WTC11 (cell line): ENCODE results near the gene IDH3A. TPM values are rescaled to one million over a fixed set of nuclear protein-coding genes. Genes with fewer than 3 reads are reported as not detected.

Experiments
- ATAC-seq: fragments of 200-7000 bp; cut with Tn5 transposase; 2 replicates; pipeline ENCODE4 v1.10.0; 2021; ENCODE audit warnings: mild to moderate bottlenecking, moderate library complexity
- CTCF ChIA-PET: fragments of 300-600 bp; sonication (Branson Sonifier 250); formaldehyde crosslinking; loops from one replicate; lab custom pipeline; 2021; ENCODE audit warnings: antibody characterized with exemption; lab: Charles Lee
- POLR2A ChIA-PET: fragments of 350-600 bp; sonication (Branson Sonifier 250); formaldehyde crosslinking; loops from one replicate; lab custom pipeline; 2021; ENCODE audit warnings: antibody characterized with exemption; lab: Charles Lee
- DNase-seq: peaks from one replicate; pipeline ENCODE4 v3.0.0; 2021; ENCODE audit warnings: low spot score
- H3K27ac Mint-ChIP-seq: 2 replicates; pipeline ENCODE4 v1.8.0; 2021; ENCODE audit warnings: mixed read lengths
- H3K27me3 Mint-ChIP-seq: 2 replicates; pipeline ENCODE4 v1.8.0; 2021; ENCODE audit warnings: low read depth, mild to moderate bottlenecking, moderate library complexity, mixed read lengths
- H3K36me3 Mint-ChIP-seq: 2 replicates; pipeline ENCODE4 v1.8.0; 2021; ENCODE audit warnings: mixed read lengths
- H3K4me1 Mint-ChIP-seq: 2 replicates; pipeline ENCODE4 v1.8.0; 2022; ENCODE audit warnings: mixed read lengths
- H3K4me3 Mint-ChIP-seq: 2 replicates; pipeline ENCODE4 v1.8.0; 2021; ENCODE audit warnings: mild to moderate bottlenecking, moderate library complexity, mixed read lengths
- H3K9me3 Mint-ChIP-seq: 2 replicates; pipeline ENCODE4 v1.8.0; 2021; ENCODE audit warnings: mixed read lengths
- ATF1 ChIP-seq: sonication (generic); formaldehyde crosslinking; IDR thresholded peaks from 2 replicates; pipeline ENCODE4 v1.8.1; 2023; ENCODE audit warnings: mild to moderate bottlenecking, moderate library complexity, missing genetic modification reagents
- ATF3 ChIP-seq: sonication (generic); formaldehyde crosslinking; conservative IDR thresholded peaks from 2 replicates; pipeline ENCODE4 v1.8.1; 2022; ENCODE audit warnings: mild to moderate bottlenecking, missing genetic modification reagents
- CREB1 ChIP-seq: sonication (generic); formaldehyde crosslinking; IDR thresholded peaks from 2 replicates; pipeline ENCODE4 v1.8.0; 2023; ENCODE audit warnings: mild to moderate bottlenecking, missing genetic modification reagents
- ESRRA ChIP-seq: sonication (generic); formaldehyde crosslinking; IDR thresholded peaks from 2 replicates; pipeline ENCODE4 v1.8.1; 2022; ENCODE audit warnings: mild to moderate bottlenecking, missing genetic modification reagents, borderline replicate concordance
- GABPB1 ChIP-seq: sonication (generic); formaldehyde crosslinking; IDR thresholded peaks from 2 replicates; pipeline ENCODE4 v1.8.1; 2023; ENCODE audit warnings: mild to moderate bottlenecking, missing genetic modification reagents
- KAT7 ChIP-seq: sonication (generic); formaldehyde crosslinking; IDR thresholded peaks from 2 replicates; pipeline ENCODE4 v1.8.1; 2023; ENCODE audit warnings: missing genetic modification reagents, mild to moderate bottlenecking, borderline replicate concordance
- MXD4 ChIP-seq: fragments of 250-450 bp; sonication (Bioruptor Pico); IDR thresholded peaks from 2 replicates; pipeline ENCODE4 v1.8.0; 2021; ENCODE audit warnings: mild to moderate bottlenecking, moderate library complexity, borderline replicate concordance
- NFE2L1 ChIP-seq: sonication (generic); formaldehyde crosslinking; IDR thresholded peaks from 2 replicates; pipeline ENCODE4 v1.8.1; 2023; ENCODE audit warnings: missing genetic modification reagents
- NFYB ChIP-seq: sonication (generic); formaldehyde crosslinking; conservative IDR thresholded peaks from 2 replicates; pipeline ENCODE4 v1.8.0; 2022; ENCODE audit warnings: low read depth, missing genetic modification reagents
- SP1 ChIP-seq: sonication (generic); formaldehyde crosslinking; conservative IDR thresholded peaks from 2 replicates; pipeline ENCODE4 v1.8.1; 2022; ENCODE audit warnings: missing genetic modification reagents
- STAT6 ChIP-seq: sonication (generic); formaldehyde crosslinking; conservative IDR thresholded peaks from 2 replicates; pipeline ENCODE4 v1.8.1; 2023; ENCODE audit warnings: mild to moderate bottlenecking, low read depth, missing genetic modification reagents, moderate library complexity
- ZBTB43 ChIP-seq: sonication (generic); formaldehyde crosslinking; IDR thresholded peaks from 2 replicates; pipeline ENCODE4 v1.8.1; 2023; ENCODE audit warnings: mild to moderate bottlenecking, missing genetic modification reagents
- ZMAT4 ChIP-seq: fragments of 250-450 bp; sonication (Bioruptor Pico); IDR thresholded peaks from 2 replicates; pipeline ENCODE4 v1.9.0; 2021; ENCODE audit warnings: mild to moderate bottlenecking
- ZNF232 ChIP-seq: sonication (generic); formaldehyde crosslinking; IDR thresholded peaks from 2 replicates; pipeline ENCODE4 v1.8.0; 2022; ENCODE audit warnings: mild to moderate bottlenecking, missing genetic modification reagents
- total RNA-seq: library from RNA; stranded (reverse); gene quantifications from 3 replicates; pipeline ENCODE4 v1.2.3, GENCODE V29; 2021
- TF ChIP-seq, protein P1 (sequence below): sonication (generic); formaldehyde crosslinking; IDR thresholded peaks from 2 replicates; pipeline ENCODE4 v1.8.0; 2023; ENCODE audit warnings: missing genetic modification reagents, mild to moderate bottlenecking, borderline replicate concordance

Gene IDH3A
- total RNA-seq, 1 experiment from 2014 or later: 56.6 TPM

DNA sequence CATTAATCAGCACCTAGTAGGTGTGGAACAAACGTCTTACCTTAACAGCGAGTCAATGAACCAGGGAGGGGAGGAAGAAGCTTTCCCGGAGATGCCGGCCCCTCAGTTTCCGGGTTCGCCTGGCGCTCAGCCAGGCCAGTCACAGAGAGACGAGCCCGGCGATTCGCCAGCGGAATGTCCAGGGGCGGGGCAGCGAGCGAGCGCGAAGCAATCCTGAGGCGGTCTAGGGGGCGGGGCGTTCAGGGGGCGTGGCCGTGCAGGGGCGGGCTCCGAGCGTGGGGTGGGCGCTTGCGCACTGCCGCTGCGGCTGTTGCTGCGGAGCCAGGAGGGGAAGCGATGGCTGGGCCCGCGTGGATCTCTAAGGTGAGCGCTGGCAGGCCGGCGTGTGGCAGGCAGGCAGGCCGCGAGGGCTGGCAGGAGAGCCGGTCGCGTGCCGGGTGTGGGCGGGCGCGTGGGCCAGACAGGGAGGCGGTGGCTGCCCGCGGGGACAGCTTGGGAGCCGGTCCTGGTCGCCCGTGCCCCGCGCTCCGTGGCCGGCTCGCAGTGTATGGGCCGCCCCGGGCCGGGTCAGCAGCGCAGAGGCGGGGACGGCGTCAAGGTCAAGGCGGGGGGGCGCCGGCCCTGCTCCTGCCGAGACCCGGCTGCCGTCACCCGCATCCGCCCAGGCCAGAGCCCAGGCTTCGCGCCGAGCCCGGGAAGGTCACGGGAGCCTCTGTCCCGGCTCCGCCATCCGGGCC, at the start of gene IDH3A (continued):
- no peak for TF ChIP-seq ZBTB43 (CRISPR knock-in tag)
- TF ChIP-seq CREB1: no peak
- TF ChIP-seq NFE2L1: no peak
- TF ChIP-seq ATF1 (CRISPR knock-in tag): no peak
- TF ChIP-seq, protein P1, sequence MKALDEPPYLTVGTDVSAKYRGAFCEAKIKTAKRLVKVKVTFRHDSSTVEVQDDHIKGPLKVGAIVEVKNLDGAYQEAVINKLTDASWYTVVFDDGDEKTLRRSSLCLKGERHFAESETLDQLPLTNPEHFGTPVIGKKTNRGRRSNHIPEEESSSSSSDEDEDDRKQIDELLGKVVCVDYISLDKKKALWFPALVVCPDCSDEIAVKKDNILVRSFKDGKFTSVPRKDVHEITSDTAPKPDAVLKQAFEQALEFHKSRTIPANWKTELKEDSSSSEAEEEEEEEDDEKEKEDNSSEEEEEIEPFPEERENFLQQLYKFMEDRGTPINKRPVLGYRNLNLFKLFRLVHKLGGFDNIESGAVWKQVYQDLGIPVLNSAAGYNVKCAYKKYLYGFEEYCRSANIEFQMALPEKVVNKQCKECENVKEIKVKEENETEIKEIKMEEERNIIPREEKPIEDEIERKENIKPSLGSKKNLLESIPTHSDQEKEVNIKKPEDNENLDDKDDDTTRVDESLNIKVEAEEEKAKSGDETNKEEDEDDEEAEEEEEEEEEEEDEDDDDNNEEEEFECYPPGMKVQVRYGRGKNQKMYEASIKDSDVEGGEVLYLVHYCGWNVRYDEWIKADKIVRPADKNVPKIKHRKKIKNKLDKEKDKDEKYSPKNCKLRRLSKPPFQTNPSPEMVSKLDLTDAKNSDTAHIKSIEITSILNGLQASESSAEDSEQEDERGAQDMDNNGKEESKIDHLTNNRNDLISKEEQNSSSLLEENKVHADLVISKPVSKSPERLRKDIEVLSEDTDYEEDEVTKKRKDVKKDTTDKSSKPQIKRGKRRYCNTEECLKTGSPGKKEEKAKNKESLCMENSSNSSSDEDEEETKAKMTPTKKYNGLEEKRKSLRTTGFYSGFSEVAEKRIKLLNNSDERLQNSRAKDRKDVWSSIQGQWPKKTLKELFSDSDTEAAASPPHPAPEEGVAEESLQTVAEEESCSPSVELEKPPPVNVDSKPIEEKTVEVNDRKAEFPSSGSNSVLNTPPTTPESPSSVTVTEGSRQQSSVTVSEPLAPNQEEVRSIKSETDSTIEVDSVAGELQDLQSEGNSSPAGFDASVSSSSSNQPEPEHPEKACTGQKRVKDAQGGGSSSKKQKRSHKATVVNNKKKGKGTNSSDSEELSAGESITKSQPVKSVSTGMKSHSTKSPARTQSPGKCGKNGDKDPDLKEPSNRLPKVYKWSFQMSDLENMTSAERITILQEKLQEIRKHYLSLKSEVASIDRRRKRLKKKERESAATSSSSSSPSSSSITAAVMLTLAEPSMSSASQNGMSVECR (CRISPR knock-in tag): 0 out of 2 replicates have a peak, but pooled peaks have one; percentile 32
- TF ChIP-seq, all 79 proteins: peak for 12

- Mint-ChIP-seq H3K4me3 (no peak overlapping the region), H3K4me1 (no peaks in the 10 kb centered on the region), H3K36me3 (peaks cover 5% of the 10 kb centered on the region; the same call in 1 of the 2 replicates), H3K27me3 (no peaks in the 10 kb centered on the region; the same call in 1 of the 2 replicates), H3K27ac (no peak overlapping the region), H3K9me3 (no peaks in the 10 kb centered on the region)
- ChIA-PET CTCF (interaction anchor here (0.6 to 1.8 kb wide), 2 partner anchors 15 to 76 kb away, joined by 3 to 4 read pairs; no protein-coding TSS in a partner anchor), POLR2A (no interaction called here)
- TF ChIP-seq SP1 (CRISPR knock-in tag) (no peak), ZNF232 (no peak), MXD4 (CRISPR knock-in tag) (no peak), NFYB (CRISPR knock-in tag) (no peak), STAT6 (CRISPR knock-in tag) (no peak), KAT7 (CRISPR knock-in tag) (no peak), GABPB1 (CRISPR knock-in tag) (no peak), ESRRA (CRISPR knock-in tag) (no peak), ATF3 (CRISPR knock-in tag) (no peak), ZMAT4 (no peak)
- no peak for DNase-seq
- ATAC-seq: no peak
Observed at GRCh38 chr15:78100886-78101285, 48.3 kb upstream of the IDH3A start.
